ENCODE data around the gene FBXL15. TPM values are rescaled to one million over a fixed set of nuclear protein-coding genes. Genes with fewer than 3 reads are reported as not detected.
"Not testable (repeated sequence)": the region's sequence is repeated elsewhere in the genome, so short reads cannot be mapped to it uniquely, and the experiment has no call there.

FBXL15 gene
- total RNA-seq, 2 experiments from 2014 or later: 11.7 to 16.3 TPM

DNA sequence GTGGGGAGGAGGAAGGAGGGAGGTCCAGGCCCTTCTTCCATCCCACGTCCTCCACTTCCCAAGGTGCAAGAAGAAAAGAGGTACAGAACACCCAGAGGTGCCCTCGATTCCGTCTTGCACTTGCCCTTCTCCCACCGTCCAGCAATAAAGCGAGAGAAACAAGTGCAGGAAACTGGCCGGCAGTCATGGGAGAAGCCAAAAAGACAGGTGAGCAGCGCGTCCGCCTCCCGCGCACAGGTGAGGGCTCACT is 29.4 kb downstream of the FBXL15 start:
- Mint-ChIP-seq H3K36me3 (peaks cover 9% of the 10 kb centered on the region), H3K4me1 (peaks cover 28% of the 10 kb centered on the region), H3K27me3 (no peaks in the 10 kb centered on the region), H3K27ac (peak overlapping the region; percentile 93), H3K9me3 (no peaks in the 10 kb centered on the region), H3K4me3 (peak overlapping the region; percentile 94)
- ATAC-seq (ENCODE audit: low read depth) (no peak), DNase-seq (no peak)
- POLR2A ChIA-PET: interaction anchor here (0.5 to 6.6 kb wide), 22 partner anchors 8 to 767 kb away, joined by 3 to 163 read pairs (median 5); partner anchors contain the start of genes ACTR1A, ARL3, CUEDC2 and FBXL15

GRCh38 chr10:102450374-102451104 is 29.9 kb downstream of the FBXL15 start:
- ATAC-seq (ENCODE audit: low read depth) (peak; percentile 83), DNase-seq (peak; percentile 95)
- POLR2A ChIA-PET: interaction anchor here (0.5 to 6.6 kb wide), 23 partner anchors 8 to 768 kb away, joined by 3 to 163 read pairs (median 5); partner anchors contain the start of genes ACTR1A, ARL3, CUEDC2 and FBXL15
- H3K4me3 Mint-ChIP-seq: peak overlapping the region; percentile 94
- peaks cover 31% of the 10 kb centered on the region for H3K4me1 Mint-ChIP-seq
- peak overlapping the region; percentile 93 for H3K27ac Mint-ChIP-seq
- peaks cover 11% of the 10 kb centered on the region for H3K36me3 Mint-ChIP-seq
- H3K9me3 Mint-ChIP-seq: no peaks in the 10 kb centered on the region
- H3K27me3 Mint-ChIP-seq: no peaks in the 10 kb centered on the region

DNA sequence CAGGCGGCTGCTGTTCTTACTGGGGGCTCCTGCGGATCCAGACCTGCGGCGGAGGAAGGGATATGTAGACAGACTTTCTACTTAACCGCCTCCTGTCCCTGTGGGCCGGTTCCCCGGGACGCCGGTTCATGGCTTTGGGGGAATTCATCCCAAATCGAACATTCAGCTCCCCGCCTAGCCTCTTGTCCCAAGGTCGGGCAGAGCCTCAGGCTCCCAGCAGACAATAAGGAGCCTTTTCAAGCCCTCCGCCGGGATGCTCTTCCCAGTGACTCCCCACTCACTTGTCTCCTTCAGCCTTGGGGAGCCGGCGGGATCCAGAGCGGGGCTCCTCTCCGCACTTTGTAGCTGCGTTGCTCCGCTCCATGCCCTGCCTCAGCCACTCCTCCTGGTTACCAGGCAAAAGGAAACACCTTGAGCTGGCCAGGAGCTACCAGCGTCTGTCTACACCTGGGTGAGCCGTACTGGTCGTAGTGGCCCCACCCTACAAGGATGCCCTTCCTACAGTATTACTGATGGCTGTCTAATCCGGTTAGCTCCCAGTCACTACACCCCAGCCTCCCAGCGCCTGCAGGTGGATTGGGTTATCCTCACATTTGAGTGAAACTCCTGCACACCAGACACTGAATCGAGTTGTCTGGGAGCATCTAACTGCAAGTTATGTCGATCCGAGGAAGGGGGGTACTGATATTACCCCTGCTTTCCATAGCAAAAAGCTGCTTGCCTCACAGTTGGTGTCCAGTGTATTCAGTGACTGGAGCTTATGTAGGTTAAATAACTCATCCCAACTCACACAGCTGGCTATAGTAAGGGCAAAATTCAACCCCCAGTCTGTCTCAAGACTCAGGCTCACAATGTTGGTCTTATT is 30.7 kb downstream of the FBXL15 start, which contains the start of gene C10orf95:
Gene C10orf95 (minus strand): TSS at position 439 of the 865 bp plus-strand sequence. CDS start 450 bp downstream, outside the sequence.
- ATAC-seq (ENCODE audit: low read depth): no peak
- peak; percentile 49 for DNase-seq
- peak within 1 kb of the TSS; percentile 82 for H3K27ac Mint-ChIP-seq
- POLR2A ChIA-PET: interaction anchor here (0.5 to 6.6 kb wide), 17 partner anchors 8 to 262 kb away, joined by 3 to 163 read pairs (median 6); partner anchors contain the start of genes ACTR1A, CUEDC2, FBXL15 and NFKB2
- H3K4me1 Mint-ChIP-seq: peaks cover 31% of the 10 kb centered on the region
- no peaks in the 10 kb centered on the region for H3K9me3 Mint-ChIP-seq
- H3K4me3 Mint-ChIP-seq: peak within 1 kb of the TSS; percentile 94
- H3K36me3 Mint-ChIP-seq: peaks cover 15% of the 10 kb centered on the region
- no peaks in the 10 kb centered on the region for H3K27me3 Mint-ChIP-seq

DNA sequence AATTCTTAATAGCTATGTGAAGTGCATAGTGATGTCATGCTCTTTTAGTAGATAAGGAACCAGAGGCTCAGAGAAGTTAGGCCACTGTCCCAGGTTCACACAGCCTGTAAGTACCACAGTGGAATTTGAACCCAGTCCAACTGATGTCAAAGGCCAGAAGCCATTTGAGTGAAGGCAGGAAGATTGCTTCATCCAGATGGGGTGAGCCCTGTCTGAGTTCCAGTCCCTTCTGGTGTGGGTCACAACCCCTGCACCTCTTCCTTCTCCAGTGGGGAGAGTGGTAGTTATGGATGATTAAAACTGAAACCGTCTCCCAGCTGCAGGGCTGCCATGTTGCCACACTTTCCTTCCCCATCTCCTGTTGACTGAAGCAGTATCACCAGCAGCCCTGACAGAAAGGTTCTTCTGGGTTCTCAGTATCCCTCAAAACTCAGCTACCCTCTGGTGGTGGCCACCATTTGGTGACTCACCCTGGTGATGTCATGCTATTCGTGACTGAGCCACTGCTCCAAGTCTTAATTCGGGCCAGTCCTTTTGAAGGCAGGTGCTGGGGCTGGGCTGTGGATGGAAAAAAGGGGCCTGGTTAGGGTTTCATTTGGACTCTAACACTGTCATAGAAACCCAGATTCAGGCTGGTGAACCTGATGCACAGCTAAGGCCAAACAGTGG is 32.2 kb downstream of the FBXL15 start:
- Mint-ChIP-seq H3K4me3 (peak overlapping the region; percentile 45), H3K27me3 (no peaks in the 10 kb centered on the region), H3K36me3 (peaks cover 22% of the 10 kb centered on the region), H3K4me1 (peaks cover 34% of the 10 kb centered on the region), H3K27ac (peak overlapping the region; percentile 82), H3K9me3 (no peaks in the 10 kb centered on the region)
- ATAC-seq (ENCODE audit: low read depth) (peak; percentile 24), DNase-seq (peak; percentile 46)
- POLR2A ChIA-PET: interaction anchor here (0.8 to 6.6 kb wide), 8 partner anchors 9 to 59 kb away, joined by 3 to 163 read pairs (median 5); partner anchors contain the start of genes CUEDC2 and FBXL15

DNA sequence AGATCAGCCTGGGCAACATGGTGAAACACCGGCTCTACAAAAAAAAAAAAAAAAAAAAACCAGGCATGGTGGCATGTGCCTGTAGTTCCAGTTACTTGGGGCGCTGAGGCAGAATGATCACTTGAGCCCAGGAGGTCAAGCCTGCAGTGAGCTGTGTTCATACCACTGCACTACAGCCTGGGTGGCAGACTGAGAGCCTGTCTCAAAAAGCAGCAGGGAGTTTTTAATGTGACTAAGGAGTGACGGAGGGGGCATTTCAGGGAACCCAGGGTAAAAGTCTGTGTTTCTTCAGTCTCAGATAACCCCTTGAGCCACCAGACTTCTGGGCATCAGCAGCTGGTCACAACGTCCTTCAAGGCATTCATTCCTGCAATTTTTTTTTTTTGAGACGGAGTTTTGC is 32.9 kb downstream of the FBXL15 start:
- no peak overlapping the region for H3K27ac Mint-ChIP-seq
- H3K4me1 Mint-ChIP-seq: peaks cover 34% of the 10 kb centered on the region
- no peaks in the 10 kb centered on the region for H3K9me3 Mint-ChIP-seq
- POLR2A ChIA-PET: interaction anchor here (0.7 to 6.6 kb wide), 9 partner anchors 8 to 335 kb away, joined by 3 to 163 read pairs (median 5); partner anchors contain the start of genes CUEDC2 and FBXL15
- H3K4me3 Mint-ChIP-seq: no peak overlapping the region
- ATAC-seq (ENCODE audit: low read depth) (no peak), DNase-seq (no peak)
- peaks cover 22% of the 10 kb centered on the region for H3K36me3 Mint-ChIP-seq
- H3K27me3 Mint-ChIP-seq: no peaks in the 10 kb centered on the region

GRCh38 chr10:102454662-102455487 is 34.2 kb downstream of the FBXL15 start:
- H3K9me3 Mint-ChIP-seq; DNase-seq; POLR2A ChIA-PET; H3K27me3 Mint-ChIP-seq; H3K27ac Mint-ChIP-seq; H3K4me3 Mint-ChIP-seq; ATAC-seq (ENCODE audit: low read depth): not testable (repeated sequence)
- peaks cover 26% of the 10 kb centered on the region for H3K4me1 Mint-ChIP-seq
- H3K36me3 Mint-ChIP-seq: peaks cover 21% of the 10 kb centered on the region

- Mint-ChIP-seq H3K4me1 (peaks cover 31% of the 10 kb centered on the region), H3K9me3 (no peaks in the 10 kb centered on the region), H3K27me3 (no peaks in the 10 kb centered on the region), H3K36me3 (peaks cover 21% of the 10 kb centered on the region), H3K4me3 (no peak overlapping the region), H3K27ac (no peak overlapping the region)
- no peak for ATAC-seq (ENCODE audit: low read depth)
- POLR2A ChIA-PET: interaction anchor here (0.6 kb wide), 1 partner anchor 208 kb away, joined by 3 read pairs; no protein-coding TSS in a partner anchor
- no peak for DNase-seq
These were observed 35.3 kb downstream of the FBXL15 start for GRCh38 chr10:102455893-102456471.

DNA sequence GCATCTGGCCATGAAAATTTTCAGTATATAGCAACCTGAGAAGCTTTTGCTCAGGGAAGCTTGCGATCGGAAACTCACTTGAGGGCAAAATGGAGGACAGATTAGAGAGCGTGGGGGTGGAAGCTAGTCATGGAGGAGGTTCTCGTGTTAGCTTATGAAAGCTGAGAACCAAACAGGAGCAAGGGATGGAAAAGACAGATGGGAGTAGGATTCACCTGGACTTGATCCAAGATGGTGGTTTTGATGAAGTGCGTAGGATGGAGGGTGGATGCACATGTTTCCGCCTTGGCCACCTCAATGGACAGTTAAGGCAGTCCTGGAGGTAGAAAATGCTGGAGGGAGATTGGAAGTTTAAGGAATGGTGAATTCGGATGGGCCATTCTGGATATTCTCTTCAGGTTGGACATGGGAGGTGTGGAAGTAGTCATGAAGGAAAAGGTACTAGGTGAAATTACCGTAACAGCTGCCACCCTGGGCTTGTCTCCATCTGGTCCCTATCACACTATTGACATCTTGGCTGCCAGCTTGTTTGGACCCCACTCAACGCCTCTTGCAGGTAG is 37.0 kb downstream of the FBXL15 start:
- Mint-ChIP-seq H3K4me3 (no peak overlapping the region), H3K27ac (peak overlapping the region; percentile 46), H3K27me3 (no peaks in the 10 kb centered on the region), H3K4me1 (peaks cover 34% of the 10 kb centered on the region), H3K36me3 (peaks cover 17% of the 10 kb centered on the region), H3K9me3 (no peaks in the 10 kb centered on the region)
- DNase-seq: no peak
- POLR2A ChIA-PET: interaction anchor here (0.6 kb wide), 1 partner anchor 293 kb away, joined by 4 read pairs; no protein-coding TSS in a partner anchor
- ATAC-seq (ENCODE audit: low read depth): no peak

GRCh38 chr10:102458656-102459055 is 38.0 kb downstream of the FBXL15 start:
- POLR2A ChIA-PET: interaction anchor here (0.6 to 1.5 kb wide), 2 partner anchors 8 to 208 kb away, joined by 3 to 7 read pairs; no protein-coding TSS in a partner anchor
- Mint-ChIP-seq H3K4me3 (no peak overlapping the region), H3K27ac (no peak overlapping the region), H3K27me3 (no peaks in the 10 kb centered on the region), H3K4me1 (peaks cover 32% of the 10 kb centered on the region), H3K36me3 (peaks cover 13% of the 10 kb centered on the region), H3K9me3 (no peaks in the 10 kb centered on the region)
- ATAC-seq (ENCODE audit: low read depth) (no peak), DNase-seq (no peak)

GRCh38 chr10:102460836-102461186 is 40.2 kb downstream of the FBXL15 start:
- H3K27me3 Mint-ChIP-seq: no peaks in the 10 kb centered on the region

GRCh38 chr10:102461187-102462054 is 40.8 kb downstream of the FBXL15 start:
- H3K4me3 Mint-ChIP-seq: peak overlapping the region; percentile 96

More at GRCh38 chr10:102460836-102461186, 40.2 kb downstream of the FBXL15 start:
- peaks cover 10% of the 10 kb centered on the region for H3K36me3 Mint-ChIP-seq
- ATAC-seq (ENCODE audit: low read depth) (peak; percentile 28), DNase-seq (no peak)
- no peaks in the 10 kb centered on the region for H3K9me3 Mint-ChIP-seq
- POLR2A ChIA-PET: interaction anchor here (0.6 to 3.7 kb wide), 10 partner anchors 9 to 309 kb away, joined by 3 to 62 read pairs (median 4); partner anchors contain the start of genes C10orf95, FBXL15, NFKB2 and NOLC1
- H3K4me3 Mint-ChIP-seq: peak overlapping the region; percentile 96
- H3K27ac Mint-ChIP-seq: peak overlapping the region; percentile 84
- H3K4me1 Mint-ChIP-seq: peaks cover 25% of the 10 kb centered on the region

More at GRCh38 chr10:102461187-102462054, 40.8 kb downstream of the FBXL15 start:
- Mint-ChIP-seq H3K9me3 (no peaks in the 10 kb centered on the region), H3K27me3 (no peaks in the 10 kb centered on the region), H3K4me1 (peaks cover 25% of the 10 kb centered on the region), H3K36me3 (peaks cover 6% of the 10 kb centered on the region), H3K27ac (peak overlapping the region; percentile 84)
- DNase-seq (peak; percentile 94), ATAC-seq (ENCODE audit: low read depth) (peak; percentile 98)
- POLR2A ChIA-PET: interaction anchor here (0.6 to 3.7 kb wide), 14 partner anchors 10 to 309 kb away, joined by 3 to 62 read pairs (median 3); partner anchors contain the start of genes C10orf95, CUEDC2, FBXL15 and NFKB2
